HG03457 (cell line): ENCODE data around the gene ESM1.
"Not testable (repeated sequence)": the region's sequence is repeated elsewhere in the genome, so short reads cannot be mapped to it uniquely, and the experiment has no call there.

Experiments used
- ATAC-seq: cut with Tn5 transposase; IDR thresholded peaks from one replicate; pipeline ENCODE4 v1.9.1; 2021; ENCODE audit warnings: moderate number of reproducible peaks; ENCODE audit not compliant: unreplicated experiment

ESM1 gene, protein sequence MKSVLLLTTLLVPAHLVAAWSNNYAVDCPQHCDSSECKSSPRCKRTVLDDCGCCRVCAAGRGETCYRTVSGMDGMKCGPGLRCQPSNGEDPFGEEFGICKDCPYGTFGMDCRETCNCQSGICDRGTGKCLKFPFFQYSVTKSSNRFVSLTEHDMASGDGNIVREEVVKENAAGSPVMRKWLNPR

DNA sequence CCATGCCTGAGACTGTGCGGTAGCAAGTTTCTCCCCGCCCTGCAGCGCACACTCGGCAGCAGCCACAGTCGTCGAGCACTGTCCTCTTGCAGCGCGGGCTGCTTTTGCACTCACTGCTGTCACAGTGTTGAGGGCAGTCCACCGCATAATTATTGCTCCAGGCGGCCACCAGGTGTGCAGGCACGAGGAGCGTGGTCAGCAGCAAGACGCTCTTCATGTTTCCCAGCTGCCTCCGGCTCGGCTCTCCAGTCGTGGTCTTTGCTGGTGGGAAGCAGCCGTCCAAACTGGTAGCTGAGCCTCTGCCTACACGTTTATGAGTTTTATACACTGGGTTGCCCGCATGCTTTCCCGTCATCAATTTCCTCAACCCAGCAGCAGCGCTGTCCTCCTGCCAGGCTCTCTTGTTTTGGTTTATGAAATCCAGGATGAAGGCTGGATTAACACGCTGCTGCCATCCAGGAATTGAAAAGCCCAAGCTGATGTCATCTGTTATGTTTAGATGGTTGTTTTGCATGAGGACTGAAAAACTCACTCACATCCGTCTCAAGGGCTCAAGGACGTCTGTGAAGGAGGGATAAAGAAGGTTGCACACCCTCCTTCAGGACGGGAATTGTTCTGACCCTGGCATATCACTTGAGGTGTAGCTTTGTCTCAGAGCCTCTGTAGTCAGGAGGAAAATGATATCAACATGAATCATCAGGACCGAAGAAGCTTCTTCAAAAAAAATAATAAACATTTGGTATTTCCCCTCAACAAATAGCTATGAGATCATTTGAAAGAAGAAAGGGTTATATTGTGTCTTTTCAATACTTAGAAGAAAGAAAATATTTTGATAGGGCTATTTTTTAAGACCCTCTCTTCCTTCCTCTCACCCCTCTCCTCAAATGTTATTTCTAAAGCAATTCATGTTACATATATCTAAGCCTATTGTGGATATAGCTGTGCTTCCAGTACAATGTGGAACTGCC is at the start of gene ESM1:
Gene ESM1, minus strand, starts transcription at position 293 of the 968 bp plus-strand sequence. Its CDS starts 76 bp downstream, at position 217.
- ATAC-seq: no peak

DNA sequence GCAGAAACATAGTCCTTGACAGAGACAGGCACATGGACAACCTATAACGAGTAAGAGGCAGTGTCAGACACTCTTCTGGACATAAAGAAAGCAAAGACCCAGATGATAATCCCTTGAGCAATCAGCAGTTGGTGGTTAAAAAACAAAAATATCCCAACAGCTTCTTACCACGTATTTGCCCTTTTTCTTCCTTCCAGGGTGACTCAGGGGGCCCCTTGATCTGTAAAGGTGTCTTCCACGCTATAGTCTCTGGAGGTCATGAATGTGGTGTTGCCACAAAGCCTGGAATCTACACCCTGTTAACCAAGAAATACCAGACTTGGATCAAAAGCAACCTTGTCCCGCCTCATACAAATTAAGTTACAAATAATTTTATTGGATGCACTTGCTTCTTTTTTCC is 48.2 kb upstream of the ESM1 start:
- ATAC-seq: no peak

DNA sequence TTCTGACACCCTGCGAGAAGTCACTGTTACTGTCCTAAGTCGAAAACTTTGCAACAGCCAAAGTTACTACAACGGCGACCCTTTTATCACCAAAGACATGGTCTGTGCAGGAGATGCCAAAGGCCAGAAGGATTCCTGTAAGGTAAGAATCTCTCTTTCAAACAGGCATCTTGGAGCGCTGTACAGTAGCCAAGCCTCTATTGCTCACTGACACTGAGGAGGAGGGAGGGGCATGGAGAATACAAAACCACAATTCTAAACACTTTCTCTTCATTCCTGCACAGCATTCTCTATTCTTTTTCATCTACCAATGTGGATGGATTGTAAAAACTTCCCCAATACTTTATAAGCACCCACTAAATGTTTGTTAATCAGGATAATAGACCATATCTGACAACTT is 46.1 kb upstream of the ESM1 start:
- no peak for ATAC-seq

DNA sequence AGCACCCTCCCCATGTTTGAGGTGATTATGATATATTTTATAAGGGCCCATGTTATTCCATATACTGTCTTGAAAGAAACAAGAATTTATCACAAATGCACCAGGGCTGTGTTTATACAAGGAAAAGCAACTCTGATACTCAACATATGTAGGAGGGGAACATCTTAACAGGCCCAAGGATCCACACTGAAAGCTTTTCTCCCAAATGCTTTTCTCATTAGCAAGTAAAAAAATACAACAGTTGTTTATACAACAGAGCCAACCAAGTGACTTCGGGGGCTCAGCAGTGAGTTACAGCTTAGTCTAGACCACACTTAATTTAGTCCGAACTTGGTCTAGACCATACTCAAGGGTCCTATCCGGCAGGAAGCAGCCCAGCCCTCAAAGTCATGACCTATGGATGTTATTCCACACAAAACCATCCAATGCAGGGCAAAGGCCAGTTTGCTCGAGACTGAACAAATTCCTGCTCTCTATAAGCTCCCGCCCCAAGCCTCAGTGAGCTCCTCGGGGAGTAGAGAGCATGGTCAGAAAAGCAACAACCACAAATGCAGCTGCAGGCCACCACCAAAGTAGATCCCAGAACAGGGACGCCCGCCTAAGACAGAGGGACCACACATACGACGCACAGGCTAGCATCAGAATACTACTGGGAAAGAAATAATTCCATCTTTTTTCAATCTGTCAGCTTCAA is 45.4 kb upstream of the ESM1 start:
- no peak for ATAC-seq

DNA sequence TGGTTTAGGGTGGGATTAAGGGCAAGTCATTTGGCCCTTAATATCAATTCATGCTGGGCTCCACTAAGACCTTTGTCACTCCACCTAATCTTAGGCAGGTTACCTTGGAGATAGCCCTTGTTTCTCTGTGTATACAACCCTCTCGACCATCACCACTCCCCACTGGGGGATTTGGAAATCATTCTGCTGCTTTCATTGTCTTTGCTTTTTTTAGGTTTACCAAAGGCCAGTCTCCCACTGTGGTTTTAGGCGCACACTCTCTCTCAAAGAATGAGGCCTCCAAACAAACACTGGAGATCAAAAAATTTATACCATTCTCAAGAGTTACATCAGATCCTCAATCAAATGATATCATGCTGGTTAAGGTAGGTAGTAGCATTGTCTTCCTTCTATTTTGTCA is 44.8 kb upstream of the ESM1 start:
- ATAC-seq: no peak

DNA sequence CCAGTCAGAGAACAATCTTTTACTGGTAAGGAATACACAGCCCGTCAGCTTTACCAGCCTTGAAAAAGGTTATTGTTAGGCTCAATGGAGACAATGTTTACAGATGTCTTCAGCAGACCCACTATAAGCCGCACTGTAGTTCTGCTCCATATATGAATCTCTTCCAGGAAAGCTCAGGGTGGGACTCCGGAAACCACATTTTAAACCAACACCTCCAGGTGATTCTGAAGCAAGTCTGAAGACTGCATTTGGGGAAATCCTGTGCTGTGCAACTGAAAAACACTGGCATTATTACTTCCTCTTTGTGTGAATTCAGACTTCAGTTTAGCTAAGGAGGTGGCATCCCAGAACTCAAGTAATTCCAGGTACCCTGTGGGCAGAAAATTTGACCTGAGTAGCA is 42.2 kb upstream of the ESM1 start:
- ATAC-seq: no peak

DNA sequence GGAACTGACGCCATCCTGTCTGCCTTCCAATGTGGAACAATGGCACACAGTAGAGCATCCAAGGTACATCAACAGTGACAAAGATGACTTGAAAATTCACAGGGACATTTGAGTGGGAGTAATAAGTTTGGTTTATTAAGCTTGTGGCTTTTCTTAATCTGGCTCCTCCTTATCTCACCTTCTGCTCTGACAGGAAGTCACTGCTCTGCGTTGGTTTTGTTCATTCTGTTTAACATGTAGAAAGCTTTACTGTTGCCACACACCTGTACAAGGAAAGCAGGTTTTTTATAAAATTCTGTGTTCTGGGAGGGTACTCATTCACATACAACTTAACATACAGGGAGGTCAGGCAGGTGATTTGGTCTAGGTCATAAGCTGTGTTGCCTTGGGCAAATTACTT is 37.1 kb upstream of the ESM1 start:
- ATAC-seq: no peak

DNA sequence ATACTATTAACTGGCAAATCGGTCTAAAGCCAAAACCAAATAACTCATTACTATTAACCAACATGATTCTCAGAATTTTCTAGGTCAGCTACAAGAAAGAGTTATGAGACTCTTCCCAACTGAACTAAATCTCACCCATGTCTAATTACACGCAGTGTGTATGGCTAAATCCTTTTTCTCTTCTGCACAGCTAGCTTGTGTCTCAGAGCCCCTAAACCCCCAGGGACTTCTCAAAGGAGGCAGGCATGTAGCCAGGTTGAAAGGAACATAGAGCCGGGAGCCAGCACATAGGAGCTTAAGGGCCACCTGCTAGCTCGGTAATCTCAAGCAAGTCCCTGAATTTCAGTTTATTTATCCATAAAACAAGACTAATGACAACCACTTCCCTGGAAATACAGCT is 36.4 kb upstream of the ESM1 start:
- no peak for ATAC-seq

DNA sequence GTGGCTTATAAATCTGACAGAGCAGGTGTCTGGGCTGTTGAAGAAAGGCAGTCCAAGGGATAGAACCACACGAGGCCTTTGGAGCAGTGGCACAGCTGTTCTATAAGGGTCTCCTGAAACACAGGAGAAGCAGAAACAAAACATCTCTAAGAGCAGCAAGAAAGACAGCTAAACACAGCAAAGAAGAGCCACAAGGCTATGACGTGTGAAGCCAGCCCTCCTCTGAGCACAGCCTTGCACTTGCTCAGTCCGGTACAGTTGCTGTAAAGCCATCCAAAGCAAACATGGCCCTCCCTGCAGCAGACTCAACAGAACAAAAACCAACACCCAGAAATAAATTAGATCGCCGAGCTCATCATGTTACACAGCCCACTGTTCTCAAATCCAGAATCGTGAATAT is 36.0 kb upstream of the ESM1 start:
- ATAC-seq: no peak

DNA sequence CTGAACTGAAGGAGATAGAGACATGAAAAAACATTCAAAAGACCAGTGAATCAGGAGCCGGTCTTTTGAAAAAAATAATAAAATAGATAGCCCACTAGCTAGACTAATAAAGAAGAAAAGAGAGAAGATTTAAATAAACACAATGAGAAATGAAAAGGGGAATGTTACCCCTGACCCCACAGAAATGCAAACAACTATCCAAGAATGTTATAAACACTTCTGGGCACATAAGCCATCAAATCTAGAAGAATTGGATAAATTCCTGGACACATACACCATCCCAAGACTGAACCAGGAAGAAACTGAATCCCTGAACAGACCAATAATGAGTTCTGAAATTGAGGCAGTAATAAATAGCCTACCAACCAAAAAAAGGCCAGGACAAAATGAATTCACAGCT is 24.8 kb upstream of the ESM1 start:
- ATAC-seq: not testable (repeated sequence)

DNA sequence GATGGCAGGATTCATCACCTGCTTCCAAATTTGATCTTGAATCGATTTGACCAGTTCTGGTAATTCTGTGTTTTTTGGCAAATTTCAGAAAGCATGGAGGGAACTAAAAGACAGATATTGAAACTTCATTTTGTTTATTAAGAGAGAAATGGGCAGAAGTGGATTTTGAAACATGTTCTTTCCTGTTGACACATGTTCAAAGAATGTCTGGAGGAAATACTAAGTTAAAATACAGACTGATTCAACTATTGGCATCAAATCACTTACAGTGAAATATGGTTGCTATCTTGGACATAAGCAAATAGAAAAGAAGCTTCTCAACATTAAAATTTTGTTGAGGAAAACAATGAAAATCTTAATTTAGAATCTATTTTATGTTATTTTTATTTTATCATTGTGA is 19.3 kb upstream of the ESM1 start:
- ATAC-seq: no peak

DNA sequence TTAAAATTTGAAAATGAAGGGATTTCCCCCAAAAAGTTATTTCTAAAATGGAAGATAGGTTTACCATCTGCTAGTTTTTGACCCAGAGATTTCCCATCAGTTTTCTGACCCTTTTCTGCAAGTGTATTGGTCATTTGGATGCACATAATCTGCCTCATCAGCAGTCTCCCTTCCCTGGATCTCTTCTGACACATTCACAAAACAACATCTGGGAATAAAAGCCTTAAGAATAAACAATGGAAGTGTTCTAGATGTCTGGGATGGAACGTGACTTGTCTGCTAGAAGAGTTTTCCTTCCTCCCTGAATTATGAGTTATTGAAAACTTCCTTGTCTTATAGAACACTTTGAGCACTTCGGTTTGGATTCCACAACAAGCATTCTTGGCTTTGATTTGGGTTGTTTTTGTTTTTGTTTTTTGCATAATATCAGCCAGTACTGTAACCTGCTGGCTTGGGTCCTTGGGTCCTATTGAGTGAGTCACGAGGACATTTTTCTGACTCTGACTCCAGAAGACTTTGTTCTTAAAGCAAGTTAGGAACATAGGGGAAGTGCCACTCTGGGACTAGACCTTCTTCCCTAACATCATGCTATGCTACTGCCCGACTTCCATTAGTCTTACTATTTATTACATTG is 18.2 kb upstream of the ESM1 start:
- no peak for ATAC-seq

DNA sequence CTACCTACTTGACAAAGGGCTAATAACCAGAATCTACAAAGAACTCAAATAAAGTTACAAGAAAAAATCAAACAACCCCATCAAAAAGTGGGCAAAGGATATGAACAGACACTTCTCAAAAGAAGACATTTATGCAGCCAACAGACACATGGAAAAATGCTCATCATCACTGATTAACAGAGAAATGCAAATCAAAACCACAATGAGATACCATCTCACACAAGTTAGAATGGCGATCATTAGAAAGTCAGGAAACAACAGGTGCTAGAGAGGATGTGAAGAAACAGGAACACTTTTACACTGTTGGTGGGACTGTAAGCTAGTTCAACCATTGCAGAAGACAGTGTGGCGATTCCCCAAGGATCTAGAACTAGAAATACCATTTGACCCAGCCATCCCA is 16.8 kb upstream of the ESM1 start:
- ATAC-seq: not testable (repeated sequence)

DNA sequence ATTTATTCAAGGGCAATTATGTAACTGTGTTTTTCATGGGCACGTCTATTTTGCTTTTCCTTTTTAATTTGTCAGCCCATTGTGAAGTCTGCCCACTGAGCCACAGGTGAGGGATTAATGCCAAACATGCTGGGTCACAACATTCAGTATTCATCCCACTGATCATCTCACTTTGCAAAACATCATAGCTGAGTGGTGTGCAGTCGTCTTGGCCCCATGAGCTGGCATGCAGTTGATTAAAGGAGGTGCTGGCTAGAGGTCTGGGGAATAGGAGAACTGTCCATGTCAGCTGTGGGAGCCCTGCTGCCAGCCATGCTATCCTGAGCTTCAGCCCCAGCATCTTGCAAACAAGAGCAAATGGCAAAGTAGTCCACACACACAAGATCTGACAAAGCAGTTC is 11.7 kb upstream of the ESM1 start:
- ATAC-seq: no peak

DNA sequence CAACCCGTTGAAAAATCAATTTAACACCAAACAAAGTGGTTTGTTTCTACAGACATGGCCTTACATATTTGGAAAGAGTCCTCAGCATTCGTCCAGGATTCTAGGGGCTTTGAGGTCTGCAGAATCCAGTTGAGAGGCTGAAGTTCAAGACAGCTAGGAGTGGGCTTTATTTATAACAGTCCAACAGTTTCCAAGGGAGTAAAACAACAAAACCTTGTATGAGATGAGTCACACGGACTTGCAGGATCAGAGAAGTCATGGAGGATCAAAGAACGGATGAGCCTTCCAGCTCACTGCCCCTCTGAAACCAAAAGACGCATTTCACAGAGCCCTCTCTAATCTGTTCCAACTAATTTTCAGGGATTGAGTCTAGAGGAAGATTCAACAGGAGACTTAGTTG is 11.1 kb upstream of the ESM1 start:
- no peak for ATAC-seq

DNA sequence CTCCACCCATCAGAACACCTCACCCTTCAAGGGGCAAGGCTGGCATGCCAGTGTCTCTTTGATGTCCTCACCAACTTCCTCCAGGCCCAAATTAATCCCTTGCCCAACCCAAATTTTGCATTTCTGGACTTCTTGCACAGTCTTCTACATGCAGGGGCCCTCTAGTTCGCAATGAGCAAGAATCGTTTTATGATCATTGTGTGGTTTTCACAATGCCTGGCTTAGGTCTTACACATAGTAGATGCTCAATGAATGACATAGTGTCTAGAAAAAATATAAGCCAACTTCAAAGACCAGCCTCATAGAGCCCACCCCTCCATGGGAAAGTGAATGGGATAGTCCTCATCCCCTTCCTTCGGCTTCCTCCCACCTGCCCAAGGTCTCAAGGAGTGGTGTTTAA is 9.8 kb upstream of the ESM1 start:
- no peak for ATAC-seq

DNA sequence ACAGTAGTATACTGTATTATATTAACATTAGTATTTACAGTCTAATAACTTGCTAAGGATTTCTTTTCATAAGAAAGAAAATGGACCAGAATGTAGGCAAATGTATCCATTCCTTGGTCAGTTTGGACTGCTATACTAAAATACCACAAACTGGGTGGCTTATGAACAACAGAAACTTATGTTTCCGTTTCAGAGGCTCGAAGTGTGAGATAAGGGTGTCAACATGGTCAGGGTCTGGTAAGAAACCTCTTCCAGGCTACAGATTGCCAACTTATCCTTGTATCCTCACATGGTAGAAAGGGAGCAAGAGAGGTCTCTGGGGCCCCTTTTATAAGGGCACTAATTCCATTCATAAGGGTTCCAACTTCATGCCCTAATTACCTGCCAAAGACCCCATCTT is 9.2 kb upstream of the ESM1 start:
- no peak for ATAC-seq

DNA sequence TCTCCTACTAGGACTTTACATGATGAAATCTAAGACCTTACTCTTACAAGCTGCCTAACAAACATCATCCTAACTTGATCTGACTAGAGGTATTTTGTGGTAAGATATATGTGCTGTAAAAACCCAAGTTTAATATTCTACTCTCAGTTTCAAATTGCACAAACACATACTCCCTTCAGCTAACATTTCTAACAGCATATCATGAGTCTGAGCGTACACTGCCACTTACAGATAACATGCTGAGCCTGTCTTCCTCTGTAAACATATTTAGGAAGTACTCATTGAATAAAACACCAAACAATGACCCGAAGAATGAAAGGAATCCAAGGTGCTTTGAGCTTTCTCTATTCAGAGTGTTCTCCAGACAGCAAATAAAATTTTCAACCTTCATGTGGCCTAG is 7.9 kb upstream of the ESM1 start:
- no peak for ATAC-seq

DNA sequence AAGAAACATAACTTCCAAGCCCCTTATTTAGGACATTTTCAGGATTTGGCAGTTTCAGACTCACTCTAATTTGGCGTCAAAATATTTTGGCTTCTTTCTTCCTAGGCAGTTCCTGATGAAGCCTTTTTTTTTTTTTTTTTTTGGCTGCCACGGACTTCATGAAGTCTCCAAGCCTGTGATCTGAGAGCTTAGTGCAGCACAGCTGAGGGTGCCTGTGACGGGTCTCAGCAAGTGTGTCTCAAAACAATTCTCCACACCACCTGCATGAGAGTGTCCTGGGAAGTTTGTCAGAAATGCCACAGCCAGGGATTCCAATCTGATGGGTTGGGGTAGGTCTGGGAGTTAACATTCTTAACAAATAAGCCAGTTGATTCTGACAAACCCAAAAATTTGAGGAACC is 6.0 kb upstream of the ESM1 start:
- no peak for ATAC-seq

DNA sequence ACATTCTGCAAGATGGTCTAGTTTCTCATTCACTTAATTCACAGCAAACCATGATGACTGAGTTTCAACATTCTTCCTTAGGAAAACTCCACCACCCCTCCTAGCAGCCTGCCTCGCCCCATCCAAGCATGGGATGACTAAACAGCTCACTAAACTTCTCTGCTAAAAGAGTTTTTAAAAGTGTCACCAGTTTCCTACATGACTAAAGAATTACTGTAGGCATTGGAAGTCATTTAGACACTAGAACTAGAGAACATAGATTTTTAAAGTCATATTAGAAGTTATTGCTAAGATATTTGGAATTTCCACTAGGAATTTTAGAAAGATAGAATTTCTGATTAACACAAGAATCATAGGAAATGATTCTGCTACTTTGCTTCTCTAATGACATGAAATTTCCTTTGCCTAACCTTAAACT is 5.5 kb upstream of the ESM1 start:
- ATAC-seq: no peak

DNA sequence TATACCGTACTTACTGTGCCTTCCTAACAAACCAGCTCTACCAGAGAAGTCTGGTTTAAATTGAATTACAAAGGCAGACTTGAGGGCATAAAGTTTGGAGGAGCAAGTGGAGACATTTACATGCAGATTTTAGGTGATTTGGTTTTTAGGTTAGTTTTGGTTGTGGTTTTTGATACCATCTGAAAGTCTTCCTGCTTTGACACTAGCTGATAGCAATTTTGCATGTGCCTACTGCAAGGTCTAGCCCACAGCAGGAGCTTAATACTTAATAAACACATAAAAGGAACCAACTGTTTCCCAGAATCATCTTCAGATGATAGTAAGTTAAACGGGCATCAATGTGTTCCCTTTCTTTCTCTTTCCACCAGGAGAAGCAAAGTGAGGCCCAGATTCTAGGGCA is 3.4 kb upstream of the ESM1 start:
- no peak for ATAC-seq
